Keratinocyte (primary cell): Measurements from ENCODE around the gene TMEM9. TPM values are rescaled to one million over a fixed set of nuclear protein-coding genes. Genes with fewer than 3 reads are reported as not detected.

Source experiments
- DNase-seq: peaks from one replicate; pipeline ENCODE4 v3.0.0-alpha.2; 2011; ENCODE audit warnings: low read depth, missing footprints, low spot score
- FAIRE-seq: peaks from 2 replicates; lab custom pipeline; 2011; peaks lifted over from hg19 to GRCh38; lab: Jason Lieb, UNC
- H2AFZ ChIP-seq: 2 replicates; pipeline ENCODE4 v1.6.0; 2012; ENCODE audit warnings: low read length, control low read depth, inconsistent platforms; ENCODE audit not compliant: control insufficient read depth
- H3K27ac ChIP-seq: 2 replicates; pipeline ENCODE4 v1.5.1; 2011; ENCODE audit warnings: low read length; ENCODE audit not compliant: control insufficient read depth, insufficient read depth
- H3K27me3 ChIP-seq: 3 replicates; pipeline ENCODE4 v1.6.0; 2011; ENCODE audit warnings: low read length; ENCODE audit not compliant: control insufficient read depth, insufficient read depth; ENCODE audit errors: extremely low read depth
- H3K36me3 ChIP-seq, 2 experiments: 2 replicates in 1 of 2; 3 replicates in 1 of 2; pipeline ENCODE4 v1.5.1; 2011; ENCODE audit warnings: low read length in 2 of 2, mild to moderate bottlenecking in 1 of 2; ENCODE audit not compliant: control insufficient read depth in 2 of 2, insufficient read depth in 2 of 2; ENCODE audit errors: extremely low read depth in 1 of 2
- H3K4me1 ChIP-seq: 3 replicates; pipeline ENCODE4 v1.5.1; 2011; ENCODE audit warnings: low read length; ENCODE audit not compliant: control insufficient read depth, insufficient read depth; ENCODE audit errors: extremely low read depth
- H3K4me2 ChIP-seq: 3 replicates; pipeline ENCODE4 v1.6.0; 2011; ENCODE audit warnings: low read depth, low read length; ENCODE audit not compliant: control insufficient read depth, insufficient read depth; ENCODE audit errors: extremely low read depth
- H3K4me3 ChIP-seq, 3 experiments: fragments of 200-600 bp in 1 of 3; sonication (generic) in 1 of 3; 2 replicates in 2 of 3; 3 replicates in 1 of 3; pipeline ENCODE4 v1.5.1; 2011 to 2016; ENCODE audit warnings: low read length in 3 of 3, mild to moderate bottlenecking in 3 of 3, control low read depth in 2 of 3, inconsistent platforms in 1 of 3, low read depth in 1 of 3, mixed read lengths in 1 of 3, mixed run types in 1 of 3, moderate library complexity in 1 of 3; ENCODE audit not compliant: control insufficient read depth in 2 of 3, insufficient read depth in 2 of 3; ENCODE audit errors: extremely low read depth in 1 of 3
- H3K79me2 ChIP-seq: 2 replicates; pipeline ENCODE4 v1.6.0; 2012; ENCODE audit warnings: low read length; ENCODE audit not compliant: control insufficient read depth, insufficient read depth
- H3K9ac ChIP-seq: 3 replicates; pipeline ENCODE4 v1.6.0; 2011; ENCODE audit warnings: low read length; ENCODE audit not compliant: control insufficient read depth, insufficient read depth; ENCODE audit errors: extremely low read depth
- H3K9me1 ChIP-seq: 3 replicates; pipeline ENCODE4 v1.6.0; 2011; ENCODE audit warnings: low read length; ENCODE audit not compliant: control insufficient read depth, insufficient read depth; ENCODE audit errors: extremely low read depth
- H3K9me3 ChIP-seq: 2 replicates; pipeline ENCODE4 v1.5.1; 2012; ENCODE audit warnings: low read depth, low read length; ENCODE audit not compliant: control insufficient read depth
- H4K20me1 ChIP-seq: 3 replicates; pipeline ENCODE4 v1.6.0; 2011; ENCODE audit warnings: low read length; ENCODE audit not compliant: control insufficient read depth, insufficient read depth; ENCODE audit errors: extremely low read depth
- CTCF ChIP-seq, 3 experiments: IDR thresholded peaks in 1 of 3; conservative IDR thresholded peaks in 1 of 3; optimal IDR thresholded peaks in 1 of 3; 2 replicates in 2 of 3; 3 replicates in 1 of 3; pipeline versions ENCODE3 to v1.5.1; 2011; ENCODE audit warnings: low read length in 3 of 3, mild to moderate bottlenecking in 3 of 3, moderate library complexity in 2 of 3, control low read depth in 1 of 3, inconsistent platforms in 1 of 3; ENCODE audit not compliant: insufficient read depth in 2 of 3; ENCODE audit errors: extremely low read depth in 1 of 3
- EZH2 ChIP-seq: IDR thresholded peaks from one replicate; pipeline ENCODE4 v1.6.1; 2012; ENCODE audit warnings: inconsistent platforms, mild to moderate bottlenecking, low read length, moderate library complexity
- dilution Hi-C: fragments of 300-500 bp; cut with MboI; formaldehyde crosslinking; loops from one replicate; pipeline ENCODE4 v1.7.0; 2020; ENCODE audit warnings: low sequenced_read_pairs; ENCODE audit not compliant: extremely low pct_ligation_motif_present
- polyA plus RNA-seq, 5 experiments: library from polyadenylated mRNA; depleted of rRNA in 3 of 5; stranded (reverse) in 3 of 5; stranded (forward) in 1 of 5; unstranded in 1 of 5; fragments of >200 nt; gene quantifications; 1 replicate in 1 of 5; 2 replicates in 3 of 5; 3 replicates in 1 of 5; pipeline versions ENCODE4 v1.2.1 to v1.2.3, GENCODE V29; 2011 to 2012; ENCODE audit warnings: missing spikeins in 2 of 5, low read depth in 1 of 5, low replicate concordance in 1 of 5

TMEM9 gene
- polyA plus RNA-seq, 1 donor (not counting 4 experiments of a cell fraction or from before 2014, with no cell fraction given) = 56.0 TPM

- H3K27me3 ChIP-seq = peaks cover 34% of the 10 kb centered on the region
- H3K4me1 ChIP-seq = peaks cover 6% of the 10 kb centered on the region
- no peak for TF ChIP-seq CTCF (optimal IDR thresholded peaks at IDR 0.05 in 1 of 3, IDR thresholded peaks at IDR 0.05 in 1 of 3, conservative IDR thresholded peaks at IDR 0.05 in 1 of 3; ENCODE audit: extremely low read depth in 1 of 3, insufficient read depth in 2 of 3, low read length in 3 of 3)
- no peak for TF ChIP-seq EZH2
- DNase-seq (no peak), FAIRE-seq (no peak)
- no peaks in the 10 kb centered on the region for H4K20me1 ChIP-seq
- H3K9ac ChIP-seq = no peak overlapping the region
- dilution Hi-C loops = no loop called here
- H3K9me3 ChIP-seq = no peaks in the 10 kb centered on the region
- no peaks in the 10 kb centered on the region for H3K79me2 ChIP-seq
- no peak overlapping the region for H3K4me2 ChIP-seq
- no peaks in the 10 kb centered on the region for H3K9me1 ChIP-seq
- no peak overlapping the region for H2AFZ ChIP-seq
- no peaks in the 10 kb centered on the region for H3K36me3 ChIP-seq
- H3K27ac ChIP-seq = no peak overlapping the region
- H3K4me3 ChIP-seq = no peak overlapping the region
These were observed 26.6 kb upstream of the TMEM9 start for GRCh38 chr1:201180901-201181300.

DNA sequence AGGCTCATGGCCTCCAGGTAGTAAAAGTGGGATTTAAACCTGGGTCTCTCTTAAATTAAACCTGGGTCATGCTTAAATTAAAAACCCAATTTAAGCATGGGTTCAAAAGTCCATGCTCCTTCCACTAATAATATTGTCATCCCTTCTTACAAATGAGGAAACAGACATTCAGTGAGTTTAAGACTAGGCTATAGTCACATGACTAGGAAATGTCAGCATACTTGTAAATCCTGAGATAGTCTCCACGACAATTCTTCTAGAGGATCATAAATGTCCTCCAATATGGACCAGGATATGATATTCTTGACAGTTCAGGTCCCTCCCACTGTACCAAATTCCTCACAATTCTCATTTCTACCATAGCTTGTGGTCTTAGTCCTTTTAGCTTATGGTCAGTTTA, 25.9 kb upstream of the TMEM9 start:
- H3K4me1 ChIP-seq = peaks cover 6% of the 10 kb centered on the region
- no peak for TF ChIP-seq CTCF (optimal IDR thresholded peaks at IDR 0.05 in 1 of 3, IDR thresholded peaks at IDR 0.05 in 1 of 3, conservative IDR thresholded peaks at IDR 0.05 in 1 of 3; ENCODE audit: extremely low read depth in 1 of 3, insufficient read depth in 2 of 3, low read length in 3 of 3)
- no peak for TF ChIP-seq EZH2
- H2AFZ ChIP-seq = no peak overlapping the region
- H3K9me1 ChIP-seq = no peaks in the 10 kb centered on the region
- FAIRE-seq (no peak), DNase-seq (no peak)
- H3K9me3 ChIP-seq = no peaks in the 10 kb centered on the region
- no peak overlapping the region for H3K4me3 ChIP-seq
- peaks cover 33% of the 10 kb centered on the region for H3K27me3 ChIP-seq
- H3K79me2 ChIP-seq = no peaks in the 10 kb centered on the region
- no peak overlapping the region for H3K27ac ChIP-seq
- no peak overlapping the region for H3K9ac ChIP-seq
- dilution Hi-C loops = no loop called here
- H3K4me2 ChIP-seq = no peak overlapping the region
- H3K36me3 ChIP-seq = no peaks in the 10 kb centered on the region
- H4K20me1 ChIP-seq = no peaks in the 10 kb centered on the region
